ENCODE results near the gene LHFPL2.

The LHFPL2 gene

DNA sequence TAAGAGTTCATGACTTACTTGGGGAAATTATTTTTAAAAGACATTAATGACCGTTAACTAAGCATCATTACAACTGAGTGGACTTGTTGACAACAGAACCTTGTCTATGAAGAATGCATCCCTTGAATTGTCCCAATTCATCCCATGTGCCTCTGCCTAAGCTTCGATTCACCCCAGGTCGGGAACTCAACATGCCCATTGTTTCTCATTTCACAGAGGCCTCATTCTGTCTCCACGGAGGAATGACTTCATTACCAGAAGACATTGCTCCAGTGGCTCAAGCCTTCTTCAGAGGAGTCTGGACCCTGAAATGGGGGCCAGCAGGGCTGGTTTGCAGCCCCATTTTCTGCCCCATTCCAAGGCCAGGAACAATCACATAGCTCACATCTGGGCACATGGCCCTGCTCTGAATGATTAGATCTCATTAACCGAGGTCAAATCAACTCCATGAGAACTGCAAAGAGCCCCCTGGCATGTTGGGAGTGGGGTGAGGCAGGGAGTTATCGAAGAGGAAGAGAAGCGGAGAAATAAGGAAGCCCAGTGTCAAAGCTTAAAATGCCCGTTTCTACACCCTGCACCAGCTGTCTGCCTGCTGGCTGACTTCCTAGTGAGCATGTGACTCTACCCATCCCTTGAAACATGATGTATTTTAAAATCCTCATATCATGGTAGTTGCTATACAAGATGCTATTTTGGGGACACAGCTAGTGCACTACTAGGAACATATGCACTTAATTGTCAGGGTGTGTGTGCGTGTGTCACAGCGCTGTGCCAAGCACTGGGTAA is 137.3 kb downstream of the LHFPL2 start:
- Histone ChIP-seq H3K4me3 (ENCODE audit: low read depth in 1 of 2, low read length in 1 of 2) (peak overlapping the region; percentile 10 to 69), H3K27ac (peak overlapping the region; percentile 57), H3K4me1 (ENCODE audit: control insufficient read depth in 1 of 2, insufficient read depth in 1 of 2, low read depth in 1 of 2, low read length in 1 of 2) (peaks cover 27 to 31% of the 10 kb centered on the region in 2 experiments), H3K27me3 (no peaks in the 10 kb centered on the region), H3K36me3 (no peaks in the 10 kb centered on the region), H3K9me3 (no peaks in the 10 kb centered on the region)
- TF ChIP-seq, protein P1, sequence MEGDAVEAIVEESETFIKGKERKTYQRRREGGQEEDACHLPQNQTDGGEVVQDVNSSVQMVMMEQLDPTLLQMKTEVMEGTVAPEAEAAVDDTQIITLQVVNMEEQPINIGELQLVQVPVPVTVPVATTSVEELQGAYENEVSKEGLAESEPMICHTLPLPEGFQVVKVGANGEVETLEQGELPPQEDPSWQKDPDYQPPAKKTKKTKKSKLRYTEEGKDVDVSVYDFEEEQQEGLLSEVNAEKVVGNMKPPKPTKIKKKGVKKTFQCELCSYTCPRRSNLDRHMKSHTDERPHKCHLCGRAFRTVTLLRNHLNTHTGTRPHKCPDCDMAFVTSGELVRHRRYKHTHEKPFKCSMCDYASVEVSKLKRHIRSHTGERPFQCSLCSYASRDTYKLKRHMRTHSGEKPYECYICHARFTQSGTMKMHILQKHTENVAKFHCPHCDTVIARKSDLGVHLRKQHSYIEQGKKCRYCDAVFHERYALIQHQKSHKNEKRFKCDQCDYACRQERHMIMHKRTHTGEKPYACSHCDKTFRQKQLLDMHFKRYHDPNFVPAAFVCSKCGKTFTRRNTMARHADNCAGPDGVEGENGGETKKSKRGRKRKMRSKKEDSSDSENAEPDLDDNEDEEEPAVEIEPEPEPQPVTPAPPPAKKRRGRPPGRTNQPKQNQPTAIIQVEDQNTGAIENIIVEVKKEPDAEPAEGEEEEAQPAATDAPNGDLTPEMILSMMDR (IDR thresholded peaks at IDR 0.05) = no peak

DNA sequence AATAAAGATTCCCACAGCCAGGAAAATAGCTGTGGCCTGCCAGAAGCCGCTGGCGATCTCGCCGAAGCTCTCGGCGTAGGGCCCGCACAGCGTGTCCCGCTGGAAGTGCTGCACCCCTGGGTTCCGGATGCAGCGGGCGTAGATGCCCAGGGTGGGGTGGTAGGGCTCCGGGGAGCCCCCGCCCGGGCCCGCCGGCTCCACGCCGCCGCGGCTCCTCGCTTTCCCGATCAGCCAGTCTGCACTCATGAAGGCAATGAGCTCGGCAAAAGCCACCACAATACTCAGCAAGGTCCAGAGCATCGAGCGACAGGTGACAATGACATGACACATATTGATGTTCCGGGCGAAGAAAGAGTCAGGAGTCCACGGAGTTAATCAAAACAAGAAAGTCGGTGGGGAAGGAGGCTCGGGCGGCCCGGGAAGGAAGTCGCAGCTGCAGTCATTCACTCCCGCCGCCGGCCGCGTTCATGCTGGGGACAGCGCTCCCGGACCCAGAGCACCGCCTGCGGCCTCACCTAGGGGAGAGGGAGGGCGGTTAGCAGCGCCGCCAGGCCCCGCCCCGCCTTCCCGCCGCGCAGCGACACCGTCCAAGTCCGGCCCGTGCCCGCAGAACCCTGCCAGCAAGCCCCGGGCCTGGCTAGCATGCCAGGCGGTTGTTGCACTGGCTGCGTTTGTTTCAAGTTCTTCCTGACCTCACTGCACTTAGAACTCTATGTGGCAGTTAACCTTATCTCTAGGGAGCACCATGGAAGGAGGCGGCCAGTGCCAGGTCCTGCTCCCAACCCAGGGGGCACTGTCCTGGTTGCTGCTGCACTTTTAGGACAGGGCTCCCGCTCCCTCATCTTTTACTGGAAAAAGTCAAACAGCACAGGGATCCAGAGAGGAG is 138.4 kb downstream of the LHFPL2 start:
- H3K27me3 ChIP-seq = no peaks in the 10 kb centered on the region
- H3K4me1 ChIP-seq (ENCODE audit: control insufficient read depth in 1 of 2, insufficient read depth in 1 of 2, low read depth in 1 of 2, low read length in 1 of 2) = peaks cover 27 to 31% of the 10 kb centered on the region in 2 experiments
- peak overlapping the region; percentile 69 to 70 for H3K4me3 ChIP-seq (ENCODE audit: low read depth in 1 of 2, low read length in 1 of 2)
- TF ChIP-seq, protein P1 (IDR thresholded peaks at IDR 0.05) = no peak
- peak overlapping the region; percentile 57 for H3K27ac ChIP-seq
- H3K36me3 ChIP-seq = no peaks in the 10 kb centered on the region
- no peaks in the 10 kb centered on the region for H3K9me3 ChIP-seq

DNA sequence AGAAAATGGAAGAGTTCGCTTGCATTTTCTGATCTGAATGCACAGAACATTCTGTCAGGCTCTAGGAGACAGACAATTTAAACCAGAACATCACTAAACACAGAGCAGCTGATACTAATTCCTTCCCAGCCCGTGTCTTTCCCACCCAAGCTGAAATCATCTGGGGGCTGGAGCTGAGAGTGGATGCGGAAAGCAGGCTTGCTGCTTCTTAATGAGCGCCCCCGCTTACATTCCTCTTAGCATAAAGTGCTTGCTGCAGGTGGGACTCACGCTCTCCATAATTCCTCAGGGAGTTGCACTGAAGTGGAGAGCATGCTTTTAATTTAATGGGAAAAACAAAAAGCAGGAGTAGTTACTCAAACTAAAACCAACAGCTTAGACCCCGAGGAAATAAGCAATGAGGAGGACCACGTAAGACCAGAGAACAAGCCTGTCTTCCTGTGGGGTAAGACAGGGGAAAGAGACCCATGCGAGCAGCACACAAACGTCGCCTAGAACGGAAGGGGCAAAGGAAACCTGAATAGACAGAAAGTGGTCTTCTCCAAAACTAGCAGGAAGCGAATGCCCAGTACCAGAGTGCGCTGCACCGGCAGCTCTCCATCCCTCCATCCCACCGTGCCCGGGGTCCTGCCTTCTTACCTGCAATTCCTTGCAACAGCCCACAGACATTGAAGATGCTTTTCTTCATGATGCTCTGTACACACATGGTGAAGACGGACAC is 139.3 kb downstream of the LHFPL2 start:
- Histone ChIP-seq H3K27me3 (no peaks in the 10 kb centered on the region), H3K9me3 (no peaks in the 10 kb centered on the region), H3K4me1 (ENCODE audit: control insufficient read depth in 1 of 2, insufficient read depth in 1 of 2, low read depth in 1 of 2, low read length in 1 of 2) (peaks cover 27 to 31% of the 10 kb centered on the region in 2 experiments), H3K36me3 (no peaks in the 10 kb centered on the region), H3K4me3 (ENCODE audit: low read depth in 1 of 2, low read length in 1 of 2) (peak overlapping the region; percentile 69 to 70), H3K27ac (peak overlapping the region; percentile 57)
- TF ChIP-seq, protein P1 (IDR thresholded peaks at IDR 0.05) = no peak

- Histone ChIP-seq H3K36me3 (no peaks in the 10 kb centered on the region), H3K27me3 (no peaks in the 10 kb centered on the region), H3K9me3 (no peaks in the 10 kb centered on the region), H3K4me3 (ENCODE audit: low read depth in 1 of 2, low read length in 1 of 2) (no peak overlapping the region), H3K4me1 (ENCODE audit: control insufficient read depth in 1 of 2, insufficient read depth in 1 of 2, low read depth in 1 of 2, low read length in 1 of 2) (peaks cover 27 to 31% of the 10 kb centered on the region in 2 experiments), H3K27ac (no peak overlapping the region)
- TF ChIP-seq, protein P1 (IDR thresholded peaks at IDR 0.05) = no peak
Measured at GRCh38 chr5:78508186-78508765, 140.3 kb downstream of the LHFPL2 start.

- H3K27ac ChIP-seq = no peak overlapping the region
- TF ChIP-seq, protein P1 (IDR thresholded peaks at IDR 0.05) = no peak
- H3K9me3 ChIP-seq = no peaks in the 10 kb centered on the region
- peaks cover 27 to 31% of the 10 kb centered on the region in 2 experiments for H3K4me1 ChIP-seq (ENCODE audit: control insufficient read depth in 1 of 2, insufficient read depth in 1 of 2, low read depth in 1 of 2, low read length in 1 of 2)
- no peaks in the 10 kb centered on the region for H3K36me3 ChIP-seq
- no peaks in the 10 kb centered on the region for H3K27me3 ChIP-seq
- H3K4me3 ChIP-seq (ENCODE audit: low read depth in 1 of 2, low read length in 1 of 2) = no peak overlapping the region
Measured at GRCh38 chr5:78507531-78507930, 141.0 kb downstream of the LHFPL2 start.
